Activated naive CD4-positive, alpha-beta T cell treated with anti-CD3 and anti-CD28 coated beads, Interleukin-2, amount 50 U/mL, for 24 hours (primary cell): ENCODE data around the gene DDR2.
"Not testable (repeated sequence)": the region's sequence is repeated elsewhere in the genome, so short reads cannot be mapped to it uniquely, and the experiment has no call there.

Source experiments
- H3K27ac Mint-ChIP-seq: one replicate; pipeline ENCODE4 v1.8.0; 2021; ENCODE audit warnings: mild to moderate bottlenecking, mixed read lengths
- H3K27me3 Mint-ChIP-seq: one replicate; pipeline ENCODE4 v1.8.0; 2021; ENCODE audit warnings: mixed read lengths
- H3K36me3 Mint-ChIP-seq: one replicate; pipeline ENCODE4 v1.8.0; 2021; ENCODE audit warnings: mixed read lengths
- H3K4me1 Mint-ChIP-seq: one replicate; pipeline ENCODE4 v1.8.0; 2021; ENCODE audit warnings: mixed read lengths
- H3K4me3 Mint-ChIP-seq: one replicate; pipeline ENCODE4 v1.8.0; 2021; ENCODE audit warnings: mild to moderate bottlenecking, mixed read lengths
- H3K9me3 Mint-ChIP-seq: one replicate; pipeline ENCODE4 v1.8.0; 2021; ENCODE audit warnings: mixed read lengths

Gene DDR2

GRCh38 chr1:162779043-162779442 lies 146.8 kb downstream of the DDR2 start:
- no peak overlapping the region for H3K27ac Mint-ChIP-seq
- no peaks in the 10 kb centered on the region for H3K9me3 Mint-ChIP-seq
- H3K4me3 Mint-ChIP-seq, result no peak overlapping the region
- H3K27me3 Mint-ChIP-seq, result peaks cover 6% of the 10 kb centered on the region
- no peaks in the 10 kb centered on the region for H3K4me1 Mint-ChIP-seq
- H3K36me3 Mint-ChIP-seq, result peaks cover 8% of the 10 kb centered on the region

- H3K9me3 Mint-ChIP-seq, result no peaks in the 10 kb centered on the region
- peaks cover 2% of the 10 kb centered on the region for H3K27me3 Mint-ChIP-seq
- peaks cover 8% of the 10 kb centered on the region for H3K36me3 Mint-ChIP-seq
- no peak overlapping the region for H3K27ac Mint-ChIP-seq
- H3K4me1 Mint-ChIP-seq, result no peaks in the 10 kb centered on the region
- H3K4me3 Mint-ChIP-seq, result no peak overlapping the region
Measured at GRCh38 chr1:162782671-162783070, 150.4 kb downstream of the DDR2 start.

- not testable (repeated sequence) for H3K36me3 Mint-ChIP-seq, H3K4me1 Mint-ChIP-seq, H3K9me3 Mint-ChIP-seq, H3K27me3 Mint-ChIP-seq, H3K27ac Mint-ChIP-seq, H3K4me3 Mint-ChIP-seq
Measured at GRCh38 chr1:162784926-162785325, 152.7 kb downstream of the DDR2 start.

- not testable (repeated sequence) for H3K9me3 Mint-ChIP-seq, H3K27ac Mint-ChIP-seq, H3K27me3 Mint-ChIP-seq, H3K4me3 Mint-ChIP-seq, H3K4me1 Mint-ChIP-seq, H3K36me3 Mint-ChIP-seq
Measured at GRCh38 chr1:162788783-162789182, 156.5 kb downstream of the DDR2 start.

- H3K4me1 Mint-ChIP-seq, H3K27me3 Mint-ChIP-seq, H3K9me3 Mint-ChIP-seq, H3K36me3 Mint-ChIP-seq: not testable (repeated sequence)
- Mint-ChIP-seq H3K4me3 (peak within 1 kb of the TSS; percentile 90), H3K27ac (peak within 1 kb of the TSS; percentile 65)
Measured at GRCh38 chr1:162790303-162790984, 158.2 kb downstream of the DDR2 start, which contains the start of gene HSD17B7. Gene HSD17B7, plus strand, starts transcription at chr1:162790702. Its CDS starts 99 bp downstream, at chr1:162790801.

- peak overlapping the region; percentile 90 for H3K4me3 Mint-ChIP-seq
- not testable (repeated sequence) for H3K4me1 Mint-ChIP-seq, H3K36me3 Mint-ChIP-seq, H3K27me3 Mint-ChIP-seq, H3K9me3 Mint-ChIP-seq
- H3K27ac Mint-ChIP-seq, result peak overlapping the region; percentile 65
Measured at GRCh38 chr1:162790985-162791357, 158.7 kb downstream of the DDR2 start.

GRCh38 chr1:162794284-162794683 lies 162.0 kb downstream of the DDR2 start:
- not testable (repeated sequence) for H3K9me3 Mint-ChIP-seq

GRCh38 chr1:162796617-162797279 lies 164.5 kb downstream of the DDR2 start:
- Mint-ChIP-seq H3K36me3 (peaks cover 19% of the 10 kb centered on the region), H3K4me1 (peaks cover 14% of the 10 kb centered on the region)
- H3K27ac Mint-ChIP-seq, H3K27me3 Mint-ChIP-seq, H3K9me3 Mint-ChIP-seq, H3K4me3 Mint-ChIP-seq: not testable (repeated sequence)

More at GRCh38 chr1:162794284-162794683, 162.0 kb downstream of the DDR2 start:
- H3K4me1 Mint-ChIP-seq, result peaks cover 14% of the 10 kb centered on the region
- not testable (repeated sequence) for H3K27me3 Mint-ChIP-seq, H3K4me3 Mint-ChIP-seq, H3K27ac Mint-ChIP-seq
- peaks cover 11% of the 10 kb centered on the region for H3K36me3 Mint-ChIP-seq

GRCh38 chr1:162799995-162800830 lies 167.9 kb downstream of the DDR2 start:
- not testable (repeated sequence) for H3K27ac Mint-ChIP-seq, H3K4me3 Mint-ChIP-seq, H3K9me3 Mint-ChIP-seq, H3K27me3 Mint-ChIP-seq, H3K4me1 Mint-ChIP-seq
- H3K36me3 Mint-ChIP-seq, result peaks cover 25% of the 10 kb centered on the region

GRCh38 chr1:162807503-162807902 lies 175.2 kb downstream of the DDR2 start:
- peaks cover 27% of the 10 kb centered on the region for H3K36me3 Mint-ChIP-seq
- not testable (repeated sequence) for H3K4me1 Mint-ChIP-seq, H3K27ac Mint-ChIP-seq, H3K4me3 Mint-ChIP-seq, H3K27me3 Mint-ChIP-seq, H3K9me3 Mint-ChIP-seq

- peaks cover 11% of the 10 kb centered on the region for H3K36me3 Mint-ChIP-seq
- H3K4me3 Mint-ChIP-seq, H3K27me3 Mint-ChIP-seq, H3K27ac Mint-ChIP-seq, H3K9me3 Mint-ChIP-seq, H3K4me1 Mint-ChIP-seq: not testable (repeated sequence)
Measured at GRCh38 chr1:162812357-162812756, 180.1 kb downstream of the DDR2 start.

- peaks cover 16% of the 10 kb centered on the region for H3K27me3 Mint-ChIP-seq
- not testable (repeated sequence) for H3K9me3 Mint-ChIP-seq, H3K27ac Mint-ChIP-seq, H3K4me3 Mint-ChIP-seq, H3K36me3 Mint-ChIP-seq
- peaks cover 13% of the 10 kb centered on the region for H3K4me1 Mint-ChIP-seq
Measured at GRCh38 chr1:162818136-162818535, 185.9 kb downstream of the DDR2 start.

GRCh38 chr1:162818666-162819065 lies 186.4 kb downstream of the DDR2 start:
- not testable (repeated sequence) for H3K27ac Mint-ChIP-seq, H3K36me3 Mint-ChIP-seq, H3K4me3 Mint-ChIP-seq, H3K9me3 Mint-ChIP-seq
- Mint-ChIP-seq H3K27me3 (peaks cover 19% of the 10 kb centered on the region), H3K4me1 (peaks cover 15% of the 10 kb centered on the region)

- H3K27me3 Mint-ChIP-seq, result peaks cover 35% of the 10 kb centered on the region
- peaks cover 6% of the 10 kb centered on the region for H3K36me3 Mint-ChIP-seq
- no peaks in the 10 kb centered on the region for H3K9me3 Mint-ChIP-seq
- peak overlapping the region; percentile 60 for H3K4me3 Mint-ChIP-seq
- no peak overlapping the region for H3K27ac Mint-ChIP-seq
- H3K4me1 Mint-ChIP-seq, result peaks cover 15% of the 10 kb centered on the region
Measured at GRCh38 chr1:162822391-162823200, 190.3 kb downstream of the DDR2 start.

- peaks cover 34% of the 10 kb centered on the region for H3K27me3 Mint-ChIP-seq
- H3K36me3 Mint-ChIP-seq, result peaks cover 6% of the 10 kb centered on the region
- no peak overlapping the region for H3K27ac Mint-ChIP-seq
- peaks cover 15% of the 10 kb centered on the region for H3K4me1 Mint-ChIP-seq
- H3K9me3 Mint-ChIP-seq, result no peaks in the 10 kb centered on the region
- H3K4me3 Mint-ChIP-seq, result no peak overlapping the region
Measured at GRCh38 chr1:162823231-162823630, 191.0 kb downstream of the DDR2 start.
